Heart left ventricle (tissue), 16 donors: ENCODE measurements around the gene GPC6. TPM values are rescaled to one million over a fixed set of nuclear protein-coding genes. Genes with fewer than 3 reads are reported as not detected.

Experiments used
- ATAC-seq, 4 donors: fragments of 200-7000 bp; cut with Tn5 transposase; one replicate each; pipeline ENCODE4 v1.9.1; 2020 to 2022; ENCODE audit warnings: moderate library complexity in 4 of 4, mild to moderate bottlenecking in 3 of 4, moderate number of reproducible peaks in 1 of 4
- DNase-seq, 5 donors: peaks; one replicate each; pipeline ENCODE4 v3.0.0-alpha.2; 2020
- H3K27ac ChIP-seq, 12 donors: fragments of 200-600 bp; sonication (generic) in 4 of 12; one replicate each; pipeline versions ENCODE4 v1.5.0 to v1.8.0; 2016 to 2022; ENCODE audit warnings: mild to moderate bottlenecking in 2 of 12
- H3K27me3 ChIP-seq, 9 donors: fragments of 200-600 bp; sonication (generic) in 2 of 9; one replicate each; pipeline versions ENCODE4 v1.5.1 to v1.8.0; 2016 to 2022; ENCODE audit warnings: mild to moderate bottlenecking in 3 of 9
- H3K36me3 ChIP-seq, 9 donors: fragments of 200-600 bp; sonication (generic) in 2 of 9; one replicate each; pipeline versions ENCODE4 v1.5.0 to v1.8.0; 2018 to 2022; ENCODE audit warnings: mild to moderate bottlenecking in 2 of 9
- H3K4me1 ChIP-seq, 12 donors: fragments of 200-600 bp; sonication (generic) in 4 of 12; one replicate each; pipeline versions ENCODE4 v1.5.0 to v1.8.0; 2016 to 2022; ENCODE audit warnings: mild to moderate bottlenecking in 3 of 12
- H3K4me3 ChIP-seq, 12 donors: fragments of 200-600 bp; sonication (generic) in 4 of 12; one replicate each; pipeline versions ENCODE4 v1.5.0 to v1.8.0; 2017 to 2022; ENCODE audit warnings: mild to moderate bottlenecking in 9 of 12, moderate library complexity in 4 of 12
- H3K9me3 ChIP-seq, 12 donors: fragments of 200-600 bp; sonication (generic) in 4 of 12; one replicate each; pipeline versions ENCODE4 v1.5.0 to v1.8.0; 2016 to 2022; ENCODE audit warnings: mild to moderate bottlenecking in 1 of 12
- POLR2A ChIP-seq, 2 donors: fragments of 450-650 bp; IDR thresholded peaks; one replicate each; pipeline ENCODE4 v1.6.1; 2017; ENCODE audit warnings: antibody characterized with exemption in 2 of 2, mild to moderate bottlenecking in 2 of 2, moderate library complexity in 2 of 2
- WGBS, 4 donors: extraction: QIAGEN DNeasy Blood & Tissue Kit in 2 of 4; methylation state at CpG; one replicate each; pipeline versions ENCODE4 v1.1.5 to v1.1.7; 2013 to 2018; 5-methylcytosine and 5-hydroxymethylcytosine counted together
- intact Hi-C, 10 donors: fragments of 100-400 bp; cut with DNase I; formaldehyde crosslinking; loops; one replicate each; pipeline versions ENCODE4 v1.11.1 to v1.14.2; 2022
- polyA plus RNA-seq, 2 donors: library from polyadenylated mRNA; stranded (reverse); fragments of 200-250 nt; gene quantifications; one replicate each; pipeline ENCODE4 v1.2.3, GENCODE V29; 2013
- total RNA-seq, 9 donors: library from RNA; depleted of rRNA in 2 of 9; stranded (reverse); fragments of >200 nt in 2 of 9; fragmentation: NEBNext Ultra II Directional in 3 of 9; extraction: Animal tissue kit (Norgen Biotek cat#: 25700) in 3 of 9; gene quantifications; one replicate each; pipeline versions ENCODE4 v1.1.0 to v1.2.4, GENCODE V29; 2016 to 2023
- TF ChIP-seq, protein P1 (sequence below), 12 donors: fragments of 200-600 bp; sonication (generic) in 4 of 12; IDR thresholded peaks; one replicate each; pipeline versions ENCODE4 v1.5.0 to v1.8.0; 2018 to 2022; ENCODE audit warnings: antibody characterized with exemption in 12 of 12, mild to moderate bottlenecking in 5 of 12
- donor health status: ischemic (EF 13 %, LVEDD 7.1; RV severe dilation, severe dysfunction).
- donor health status: healthy with polysubstance abuse.
- donor health status: DM: no; HTN: yes; CAD: no.
- donor health status: DM: no; HTN: no; CAD: no.
- donor health status: ischemic (EF 25% LVEDD 6.9; RV normal size, moderate dysfunction).
- donor health status: ischemic (EF 25% LVEDD 5.7; RV mildly dilated, moderate dysfunction).
- donor health status: healthy.
- donor health status: DM: yes; HTN: yes; CAD: no.
- donor health status: ischemic (EF 35%, LVEDD 5.7; RV mildly dilated, moderate dysfunction).
- donor health status: nonischemic (EF 11% LVEDD 7.7; RV severe dilation, severe dysfunction).
- donor health status: DM: yes; HTN: yes; CAD: no.
- donor health status: PGD.
- donor health status: ischemic (EF 29% LVEDD 5.4; RV normal size, mild dysfunction).
- donor health status: nonischemic (EF 23%, LVEDD 6.1; RV moderate dilation, normal function).

GPC6 gene
- total and polyA plus RNA-seq, 11 donors = 0.08 to 6.2 (median 2.0) TPM

DNA sequence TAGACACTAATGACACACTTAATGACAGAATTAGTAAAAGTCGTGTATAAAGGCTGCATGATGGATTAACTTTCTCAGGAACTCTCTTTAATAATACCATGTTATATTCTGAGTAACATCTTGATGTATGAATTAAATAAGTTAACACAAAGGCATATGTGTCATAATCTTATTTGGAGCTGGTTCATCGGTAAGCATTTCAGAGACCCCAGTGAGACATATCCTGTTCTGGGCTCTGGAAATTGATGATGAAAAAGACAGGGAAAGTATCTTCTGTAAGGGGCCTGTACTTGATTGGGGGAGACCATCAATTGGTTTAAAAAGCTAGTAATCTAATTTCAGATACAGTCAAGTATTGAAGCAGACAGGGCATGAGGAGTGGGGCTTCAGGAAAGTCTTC, 547.9 kb downstream of the GPC6 start:
- intact Hi-C loops = no loop called here
- 85 to 91% (median 89%) methylated on average over 2 of the region's 2 CpGs for WGBS, 4 donors
- ATAC-seq = no peak

DNA sequence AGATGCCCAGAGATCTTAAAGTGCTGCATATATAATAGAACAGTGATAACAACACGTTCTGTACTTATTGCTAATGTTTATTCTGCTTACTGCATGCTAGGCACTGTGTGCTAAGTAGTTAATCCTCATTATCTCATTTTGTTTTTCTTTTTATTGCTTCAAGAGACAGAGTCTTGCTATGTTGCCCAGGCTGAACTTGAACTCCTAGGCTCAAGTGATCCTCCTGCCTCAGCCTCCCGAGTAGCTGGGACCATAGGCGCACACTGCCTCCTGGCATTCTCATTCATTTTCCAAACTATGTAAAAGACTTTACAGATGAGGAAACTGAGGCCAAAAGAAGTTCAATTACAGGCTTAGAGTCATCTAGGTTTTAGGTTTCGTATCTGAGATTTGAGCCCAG, 548.4 kb downstream of the GPC6 start:
- TF ChIP-seq, protein P1, sequence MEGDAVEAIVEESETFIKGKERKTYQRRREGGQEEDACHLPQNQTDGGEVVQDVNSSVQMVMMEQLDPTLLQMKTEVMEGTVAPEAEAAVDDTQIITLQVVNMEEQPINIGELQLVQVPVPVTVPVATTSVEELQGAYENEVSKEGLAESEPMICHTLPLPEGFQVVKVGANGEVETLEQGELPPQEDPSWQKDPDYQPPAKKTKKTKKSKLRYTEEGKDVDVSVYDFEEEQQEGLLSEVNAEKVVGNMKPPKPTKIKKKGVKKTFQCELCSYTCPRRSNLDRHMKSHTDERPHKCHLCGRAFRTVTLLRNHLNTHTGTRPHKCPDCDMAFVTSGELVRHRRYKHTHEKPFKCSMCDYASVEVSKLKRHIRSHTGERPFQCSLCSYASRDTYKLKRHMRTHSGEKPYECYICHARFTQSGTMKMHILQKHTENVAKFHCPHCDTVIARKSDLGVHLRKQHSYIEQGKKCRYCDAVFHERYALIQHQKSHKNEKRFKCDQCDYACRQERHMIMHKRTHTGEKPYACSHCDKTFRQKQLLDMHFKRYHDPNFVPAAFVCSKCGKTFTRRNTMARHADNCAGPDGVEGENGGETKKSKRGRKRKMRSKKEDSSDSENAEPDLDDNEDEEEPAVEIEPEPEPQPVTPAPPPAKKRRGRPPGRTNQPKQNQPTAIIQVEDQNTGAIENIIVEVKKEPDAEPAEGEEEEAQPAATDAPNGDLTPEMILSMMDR (IDR thresholded peaks at IDR 0.05) = no peak
- TF ChIP-seq POLR2A (IDR thresholded peaks at IDR 0.05) = no peak
- H3K4me3 ChIP-seq = no peak overlapping the region

More for the DNA sequence above, 547.9 kb downstream of the GPC6 start:
- TF ChIP-seq, protein P1 (IDR thresholded peaks at IDR 0.05) = no peak
- no peak for TF ChIP-seq POLR2A (IDR thresholded peaks at IDR 0.05)
- no peak overlapping the region for H3K27ac ChIP-seq
- no peak for DNase-seq
- peaks cover 0 to 2% (median 0%) of the 10 kb centered on the region in 12 donors for H3K4me1 ChIP-seq
- no peaks in the 10 kb centered on the region for H3K27me3 ChIP-seq
- H3K36me3 ChIP-seq = no peaks in the 10 kb centered on the region
- no peak overlapping the region for H3K4me3 ChIP-seq
- H3K9me3 ChIP-seq = no peaks in the 10 kb centered on the region

DNA sequence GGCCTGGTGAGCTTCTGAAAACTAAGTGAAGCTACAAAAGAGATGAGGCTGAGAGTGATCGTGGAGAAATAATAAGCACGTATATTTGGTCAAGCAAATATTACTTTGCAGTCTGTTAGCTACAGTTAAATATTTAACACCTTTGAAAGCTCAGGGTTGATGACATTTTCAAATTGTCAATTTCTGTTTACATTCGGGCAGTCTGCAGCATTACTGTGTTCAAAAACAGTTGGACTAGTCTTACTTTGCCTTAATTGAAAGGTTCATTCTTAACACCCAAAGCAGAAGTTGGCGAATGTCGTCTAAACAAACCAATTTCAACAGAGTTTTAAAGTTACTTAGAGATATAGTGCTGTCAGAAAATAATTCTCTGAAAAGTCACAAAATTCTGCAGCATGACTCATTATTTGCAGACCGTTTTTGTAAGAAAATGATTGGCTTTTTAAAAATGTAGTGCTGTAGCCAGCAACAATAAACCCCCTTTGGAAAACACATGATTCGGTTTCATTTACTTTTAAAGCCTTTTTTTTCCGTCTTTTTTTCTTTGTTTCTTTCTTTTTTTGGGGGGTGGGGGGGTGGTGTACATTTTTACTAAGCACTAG, 549.0 kb downstream of the GPC6 start:
- Histone ChIP-seq H3K4me3 (no peak overlapping the region), H3K9me3 (no peaks in the 10 kb centered on the region), H3K27me3 (no peaks in the 10 kb centered on the region), H3K27ac (peak overlapping the region in 2 of 12 donors; percentile 35 to 40), H3K36me3 (no peaks in the 10 kb centered on the region), H3K4me1 (peaks cover 0 to 2% (median 0%) of the 10 kb centered on the region in 12 donors)
- TF ChIP-seq, protein P1 (IDR thresholded peaks at IDR 0.05) = no peak
- TF ChIP-seq POLR2A (IDR thresholded peaks at IDR 0.05) = no peak
- ATAC-seq (no peak), DNase-seq (no peak)
- intact Hi-C loops = no loop called here
- WGBS, 4 donors = 66 to 76% (median 71%) methylated on average over 8 of the region's 8 CpGs

More for the DNA sequence above, 548.4 kb downstream of the GPC6 start:
- intact Hi-C loops = no loop called here
- H3K27ac ChIP-seq = peak overlapping the region in 1 of 12 donors; percentile 40
- ATAC-seq (no peak), DNase-seq (no peak)
- 84 to 87% (median 85%) methylated on average over 4 of the region's 4 CpGs for WGBS, 4 donors
- no peaks in the 10 kb centered on the region for H3K9me3 ChIP-seq
- H3K4me1 ChIP-seq = peaks cover 0 to 2% (median 0%) of the 10 kb centered on the region in 12 donors
- no peaks in the 10 kb centered on the region for H3K36me3 ChIP-seq
- no peaks in the 10 kb centered on the region for H3K27me3 ChIP-seq

DNA sequence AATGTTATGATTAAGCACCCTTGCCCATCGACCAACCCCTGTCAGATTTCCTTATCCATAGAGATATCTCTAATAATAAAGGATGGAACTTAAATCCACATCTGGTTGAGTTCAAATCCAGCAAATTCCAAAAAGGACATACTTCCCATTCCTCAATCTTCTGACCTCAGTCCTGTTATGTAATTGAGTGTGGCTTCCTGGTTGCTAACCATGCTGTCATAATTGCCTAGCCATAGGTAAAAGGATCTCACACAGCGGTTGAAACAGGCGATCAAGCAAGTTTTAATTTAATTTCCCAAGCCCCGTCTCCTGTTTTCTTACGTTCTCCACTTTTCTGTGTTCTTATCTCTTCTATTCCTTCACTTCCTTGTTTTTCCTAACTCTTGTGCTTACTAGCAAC, 550.3 kb downstream of the GPC6 start:
- WGBS, 4 donors = 64 to 71% (median 67%) methylated on average over 5 of the region's 5 CpGs
- intact Hi-C loops = no loop called here
- H3K27me3 ChIP-seq = no peaks in the 10 kb centered on the region
- H3K27ac ChIP-seq = peak overlapping the region in 1 of 12 donors; percentile 49
- DNase-seq (no peak), ATAC-seq (no peak)
- no peaks in the 10 kb centered on the region for H3K36me3 ChIP-seq
- no peaks in the 10 kb centered on the region for H3K9me3 ChIP-seq
- no peak for TF ChIP-seq POLR2A (IDR thresholded peaks at IDR 0.05)
- TF ChIP-seq, protein P1 (IDR thresholded peaks at IDR 0.05) = no peak
- H3K4me3 ChIP-seq = no peak overlapping the region
- H3K4me1 ChIP-seq = peaks cover 0 to 2% (median 0%) of the 10 kb centered on the region in 12 donors
